Measurements from ENCODE around the gene MUSK. TPM values are rescaled to one million over a fixed set of nuclear protein-coding genes. Genes with fewer than 3 reads are reported as not detected.
"Not testable (repeated sequence)": the region's sequence is repeated elsewhere in the genome, so short reads cannot be mapped to it uniquely, and the experiment has no call there.

Gene MUSK
- not detected for total RNA-seq

- DNase-seq: no peak
Measured at GRCh38 chr9:110668570-110669167, at the start of gene MUSK. MUSK (plus strand) TSS chr9:110668791; CDS start chr9:110668905, 114 bp downstream.

GRCh38 chr9:110619831-110620230, 48.8 kb upstream of the MUSK start:
- no peak for DNase-seq

DNA sequence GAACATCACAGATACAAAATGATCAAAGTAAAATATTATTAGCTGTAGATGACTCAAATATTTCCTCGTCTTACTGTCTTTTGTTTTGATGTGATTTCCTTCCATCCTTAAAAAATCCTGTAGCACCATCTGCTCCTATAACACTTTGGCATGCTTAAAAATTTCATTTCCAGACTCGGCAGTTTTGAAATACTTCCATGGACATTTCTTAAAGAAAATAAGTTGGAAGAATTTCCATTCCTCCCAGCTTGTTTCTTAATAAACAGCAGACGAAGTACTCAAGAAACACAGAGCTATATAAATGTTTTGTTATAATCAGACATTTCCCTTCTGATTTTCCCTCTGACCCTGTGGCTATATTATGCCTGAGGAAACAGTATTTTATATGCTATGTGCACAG, 47.9 kb upstream of the MUSK start:
- DNase-seq: no peak

DNA sequence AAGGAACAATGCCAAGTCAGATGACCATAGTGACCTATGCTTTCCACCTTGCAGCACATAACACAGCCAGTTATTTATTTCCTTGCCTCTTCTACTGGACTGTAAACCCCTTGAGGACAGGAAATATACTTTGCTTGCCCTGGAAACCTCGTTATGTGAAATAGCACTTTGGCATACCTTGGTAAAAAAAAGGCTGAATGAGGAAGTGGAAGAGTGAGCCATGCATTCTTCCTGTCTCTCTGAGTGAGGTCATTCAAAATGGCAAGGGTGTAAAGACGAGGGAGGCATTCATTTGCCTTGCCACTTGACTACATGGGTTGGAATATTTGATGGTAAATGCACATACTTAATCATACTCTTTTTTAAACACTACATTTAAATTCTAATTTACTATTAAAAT, 46.2 kb upstream of the MUSK start:
- no peak for DNase-seq

DNA sequence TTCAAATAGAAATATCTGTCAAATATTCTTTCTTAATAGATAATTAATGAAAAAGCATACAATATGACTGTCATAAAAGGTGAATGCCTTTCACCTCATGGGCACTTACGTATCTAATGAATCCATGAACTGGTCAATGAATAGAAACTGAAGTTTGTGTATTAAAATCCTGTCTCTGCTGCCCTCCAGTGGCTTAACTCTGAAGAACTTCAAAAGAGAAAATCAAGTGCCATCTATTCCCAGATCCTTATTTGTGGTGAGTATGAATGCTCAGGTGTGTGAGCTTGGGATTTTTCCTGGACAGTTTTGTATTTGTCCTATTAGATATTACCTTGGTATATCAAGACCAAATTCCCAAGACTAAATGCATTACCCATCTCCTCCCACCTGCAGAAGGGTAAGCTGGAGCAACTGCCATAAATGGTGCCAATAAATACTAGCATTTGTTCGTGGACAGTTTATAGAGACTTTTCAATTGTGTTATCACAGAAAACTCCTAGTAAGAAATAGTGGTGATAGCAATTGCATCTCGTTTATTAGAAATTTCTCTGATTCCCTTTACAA, 45.0 kb upstream of the MUSK start:
- no peak for DNase-seq

DNA sequence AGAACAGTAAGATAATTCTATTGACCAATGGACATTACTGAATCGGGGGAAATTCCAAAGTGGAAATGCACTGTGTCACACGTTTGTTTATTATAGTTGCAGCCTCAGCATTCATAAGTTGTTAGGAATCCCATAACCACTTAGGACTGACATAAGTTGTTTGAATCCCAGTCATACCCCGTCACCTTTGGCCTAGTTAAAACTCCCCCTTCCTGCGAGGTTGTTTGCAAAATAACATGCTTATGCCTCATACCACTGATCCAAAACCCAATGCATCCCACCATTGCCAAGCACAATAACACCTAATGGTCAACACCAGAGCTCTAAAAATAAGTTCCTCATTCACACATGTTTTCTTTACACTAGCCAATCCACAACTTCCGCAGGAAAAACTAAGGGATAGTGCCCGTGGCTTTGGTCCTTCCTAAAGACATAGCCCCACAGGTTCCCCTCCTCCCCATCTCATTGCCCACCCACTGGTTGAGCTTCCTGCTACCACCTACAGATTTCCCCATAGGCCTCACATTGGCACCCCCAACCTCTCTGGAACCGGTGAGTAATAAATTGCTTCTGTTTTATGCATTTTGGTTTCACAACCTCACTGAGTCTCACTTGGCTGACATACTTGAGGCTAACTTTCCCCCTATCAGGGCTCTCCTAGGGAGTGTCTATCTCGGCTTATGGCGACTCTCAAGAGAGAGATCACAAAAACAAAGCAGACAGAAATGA, 42.3 kb upstream of the MUSK start:
- DNase-seq: no peak

DNA sequence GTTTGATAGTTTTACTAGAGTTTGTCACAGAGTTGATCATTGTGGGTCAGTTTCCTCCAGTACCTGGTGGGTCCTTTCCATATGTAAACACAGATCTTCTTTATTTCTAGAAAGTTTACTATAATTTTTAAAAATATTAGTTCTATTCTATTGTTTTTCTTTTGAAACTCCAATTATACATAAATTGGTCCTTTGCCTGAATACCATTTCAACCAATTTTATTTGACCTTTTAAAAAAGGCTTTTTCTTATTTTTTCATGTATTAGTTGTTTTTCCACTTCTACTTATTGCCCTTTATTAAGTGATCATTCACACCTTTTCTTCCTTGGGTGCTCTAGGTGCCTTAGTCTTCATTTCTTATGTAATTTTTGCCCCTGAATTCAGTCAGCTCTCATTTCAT, 33.0 kb upstream of the MUSK start:
- DNase-seq: no peak

- no peak for DNase-seq
Measured at GRCh38 chr9:110638381-110638954, 30.1 kb upstream of the MUSK start.

DNA sequence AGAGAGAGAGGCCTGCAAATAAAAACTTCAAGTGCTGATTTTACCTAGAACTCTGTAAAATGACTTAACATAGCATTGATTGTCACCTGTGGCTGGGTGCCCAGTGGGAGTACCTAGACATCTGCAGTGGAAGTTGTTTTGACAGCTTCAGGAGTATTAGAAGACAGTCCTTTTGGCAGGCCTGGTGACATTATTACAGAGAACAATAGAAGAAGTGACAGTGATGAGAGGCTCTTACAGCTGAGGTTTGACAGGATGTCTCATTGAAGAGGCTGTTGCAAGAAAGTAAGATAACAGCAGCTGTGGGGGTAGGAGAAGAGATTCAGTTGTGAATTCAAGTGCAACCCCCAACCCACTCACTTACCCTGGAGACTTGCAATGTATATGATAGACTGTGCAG, 27.9 kb upstream of the MUSK start:
- no peak for DNase-seq

DNA sequence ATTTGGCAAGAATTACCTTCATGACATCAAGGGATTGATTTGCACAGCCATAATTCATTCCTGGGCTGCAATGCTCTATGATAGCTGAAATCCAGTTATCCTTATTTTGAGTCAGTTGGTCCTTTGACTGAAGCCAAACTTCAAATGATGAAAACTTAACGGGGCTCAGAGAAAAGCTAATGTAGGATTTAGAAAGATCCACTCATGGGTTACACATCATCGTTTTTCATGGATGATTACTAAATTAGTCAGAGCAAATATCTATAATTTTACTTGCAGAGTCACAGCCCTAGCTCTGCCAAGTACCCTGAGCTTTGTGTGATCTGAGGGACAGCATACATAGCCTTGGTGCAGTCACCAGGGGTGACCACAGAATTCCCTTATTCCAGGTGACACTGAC, 27.3 kb upstream of the MUSK start:
- DNase-seq: no peak

DNA sequence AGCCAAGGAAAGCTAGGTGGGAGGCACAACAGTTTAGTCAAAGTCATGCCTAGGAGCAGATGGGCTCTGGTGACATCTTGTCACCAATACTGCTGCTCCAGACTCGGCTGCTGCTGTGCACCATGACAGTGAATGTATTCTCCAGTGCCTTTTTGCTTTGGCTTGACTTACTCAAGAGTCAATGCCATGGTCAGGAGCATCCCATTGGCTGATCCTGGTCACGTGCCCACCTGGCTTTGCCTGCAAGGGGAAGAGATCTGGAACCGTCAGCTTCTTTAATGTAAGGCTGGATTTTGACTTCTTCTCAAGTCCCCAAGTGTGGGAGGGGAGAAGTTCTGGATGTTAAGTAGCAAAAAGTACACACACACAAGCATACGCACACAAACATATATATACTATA, 19.9 kb upstream of the MUSK start:
- DNase-seq: no peak

GRCh38 chr9:110650261-110650660, 18.3 kb upstream of the MUSK start:
- no peak for DNase-seq

- no peak for DNase-seq
Measured at GRCh38 chr9:110650991-110651411, 17.6 kb upstream of the MUSK start.

- DNase-seq: no peak
Measured at GRCh38 chr9:110655754-110656641, 12.6 kb upstream of the MUSK start.

GRCh38 chr9:110659891-110660541, 8.6 kb upstream of the MUSK start:
- DNase-seq: no peak

- DNase-seq: no peak
Measured at GRCh38 chr9:110669433-110669832, 842 bp downstream of the MUSK start.

DNA sequence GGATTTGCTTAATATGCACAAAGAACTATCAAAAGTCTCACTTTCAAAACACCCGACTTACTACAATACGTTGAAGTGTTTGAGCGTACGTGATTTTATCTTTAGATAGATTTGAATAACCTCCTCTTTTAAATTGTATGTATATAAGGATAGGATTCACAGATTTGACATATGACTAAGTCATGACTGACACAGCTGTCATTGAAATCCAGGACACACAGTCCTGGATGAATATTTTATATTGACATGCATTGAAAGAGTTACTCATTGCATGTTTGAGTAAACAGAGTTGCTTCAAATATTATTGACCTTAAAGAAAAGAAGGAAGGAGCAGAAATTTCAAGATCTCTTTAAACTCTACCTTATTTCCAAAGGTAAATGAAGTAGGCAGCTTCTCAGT, 3.3 kb downstream of the MUSK start:
- no peak for DNase-seq

DNA sequence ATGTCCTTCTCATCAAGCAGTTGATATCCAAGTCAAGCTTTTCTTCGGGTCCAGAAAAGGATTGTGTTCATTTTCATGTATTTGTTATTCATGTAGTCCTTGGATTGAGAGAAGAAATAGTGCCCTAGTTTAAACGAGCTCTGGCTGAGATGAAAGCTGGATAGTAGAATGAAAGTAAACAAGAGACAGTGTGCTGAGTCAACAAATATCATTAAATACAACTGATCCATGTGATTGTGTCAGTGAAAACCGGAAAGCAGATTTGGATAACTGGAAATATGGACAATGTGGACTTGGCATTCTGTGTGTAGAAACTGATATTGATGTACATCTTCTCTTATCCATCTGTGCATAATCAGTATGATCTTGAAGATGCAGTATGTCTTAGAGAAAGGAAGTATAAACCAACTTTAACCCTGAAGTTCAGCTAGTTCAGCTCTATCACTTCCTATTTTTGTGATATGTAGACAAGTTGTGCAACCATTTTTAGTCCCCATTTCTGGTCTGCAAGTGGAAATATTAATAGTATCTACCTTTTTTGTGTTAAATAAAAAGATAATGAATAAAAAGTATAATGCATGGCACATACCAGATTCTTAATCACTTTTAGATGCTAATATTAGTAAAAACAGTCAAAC, 4.4 kb downstream of the MUSK start:
- no peak for DNase-seq

DNA sequence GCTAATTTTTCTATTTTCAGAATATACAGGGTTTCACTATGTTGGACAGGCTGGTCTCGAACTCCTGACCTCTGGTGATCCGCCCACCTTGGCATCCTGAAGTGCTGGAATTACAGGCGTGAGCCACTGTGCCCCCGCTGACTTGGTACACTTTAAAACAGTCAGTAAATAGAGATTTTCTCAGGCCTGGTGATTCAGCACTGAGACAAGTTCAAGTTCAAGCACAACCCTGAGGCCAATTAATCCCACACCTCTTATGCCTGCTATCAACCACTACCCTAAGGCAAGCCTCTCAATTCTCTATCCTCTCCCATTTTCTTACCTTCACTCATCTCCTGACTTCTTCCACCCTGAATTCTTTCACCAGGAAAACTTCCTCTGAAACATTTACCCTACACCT, 18.9 kb downstream of the MUSK start:
- DNase-seq: no peak

DNA sequence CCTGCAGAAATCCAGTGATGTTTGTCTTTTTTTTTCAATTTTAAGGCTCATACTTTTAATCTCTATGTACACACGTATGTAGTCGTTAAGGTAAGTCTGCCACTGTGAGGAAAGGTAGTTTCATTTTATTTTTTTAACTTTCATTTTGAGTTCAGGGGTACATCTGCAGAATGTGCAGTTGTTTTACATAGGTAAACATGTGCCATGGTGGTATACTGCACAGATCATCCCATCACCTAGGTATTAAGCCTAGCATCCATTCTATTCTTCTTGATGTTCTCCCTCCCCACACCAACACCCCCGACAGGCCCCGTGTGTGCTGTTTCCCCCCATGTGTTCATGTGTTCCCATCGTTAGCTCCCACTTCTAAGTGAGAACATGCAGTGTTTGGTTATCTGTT, 19.7 kb downstream of the MUSK start:
- no peak for DNase-seq

DNA sequence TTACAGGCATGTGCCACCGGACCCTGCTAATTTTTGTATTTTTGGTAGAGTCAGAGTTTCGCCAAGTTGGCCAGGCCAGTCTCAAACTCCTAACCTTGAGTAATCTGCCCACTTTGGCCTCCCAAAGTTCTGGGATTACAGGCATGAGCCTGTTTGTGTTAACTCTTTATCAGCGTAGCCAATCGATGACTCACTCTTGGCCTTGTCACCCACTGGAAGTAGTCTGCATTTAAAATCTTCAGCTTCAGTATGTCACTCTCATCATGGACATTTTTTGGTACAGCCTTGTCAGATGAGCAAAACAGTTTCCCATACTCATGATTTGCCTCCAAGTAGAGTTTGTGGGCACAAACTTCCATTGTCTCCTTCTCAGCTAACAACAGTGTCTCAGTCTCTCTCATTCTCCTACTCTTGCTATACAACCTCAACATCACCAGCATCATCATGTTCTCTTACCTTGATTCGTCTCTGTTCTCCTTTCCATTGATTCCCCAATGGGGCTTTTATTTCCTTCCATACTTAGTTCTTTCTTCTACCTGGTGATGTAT, 22.5 kb downstream of the MUSK start:
- DNase-seq: no peak

DNA sequence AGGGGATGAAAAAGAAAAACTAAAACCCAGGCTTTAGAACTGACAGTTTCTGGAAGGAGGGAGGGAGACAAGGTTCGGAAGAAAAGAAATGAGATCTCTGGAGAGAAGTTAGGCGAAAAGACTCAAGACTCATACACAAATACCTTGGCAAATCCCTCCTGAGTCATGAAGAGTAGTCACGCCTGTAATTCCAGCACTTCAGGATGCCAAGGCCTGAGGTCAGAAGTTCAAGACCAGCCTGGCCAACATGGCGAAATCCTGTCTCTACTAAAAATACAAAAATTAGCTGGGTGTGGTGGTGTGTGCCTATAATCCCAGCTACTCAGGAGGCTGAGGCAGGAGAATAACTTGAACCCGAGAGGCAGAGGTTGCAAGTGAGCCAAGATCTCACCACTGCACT, 27.3 kb downstream of the MUSK start:
- not testable (repeated sequence) for DNase-seq

All from effector CD4-positive, alpha-beta T cell (primary cell).